Measurements from ENCODE around the gene SH3BP5.

SH3BP5 gene

DNA sequence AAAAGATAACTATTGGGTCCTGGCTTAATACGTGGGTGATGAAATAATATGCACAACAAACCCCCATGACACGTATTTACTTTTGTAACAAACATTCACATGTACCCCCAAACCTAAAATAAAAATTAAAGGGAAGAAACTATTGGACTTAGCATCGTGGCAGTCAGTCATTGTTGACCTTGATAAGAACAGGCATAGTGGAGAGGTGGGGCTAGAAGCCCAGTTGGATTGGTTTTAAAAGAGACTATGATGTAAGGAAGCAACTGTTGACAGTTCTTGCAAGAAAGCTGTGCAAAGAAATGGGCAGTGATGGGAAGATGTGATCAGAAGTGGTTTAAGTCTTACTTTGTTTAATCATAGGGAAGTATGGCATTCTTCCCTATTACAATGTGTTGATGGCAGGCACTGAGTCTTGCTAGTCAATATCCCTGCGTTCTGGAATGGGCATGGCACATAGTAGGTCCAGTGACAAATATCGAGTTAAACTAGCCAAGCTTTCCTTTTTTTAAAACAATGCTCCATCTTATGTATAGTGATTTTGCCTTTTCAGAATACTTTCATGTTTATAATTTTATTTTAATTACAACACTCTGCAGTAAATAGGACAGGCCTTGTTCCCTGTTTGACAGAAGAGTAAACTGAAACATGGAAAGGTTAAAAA is 88.4 kb downstream of the SH3BP5 start:
- DNase-seq = no peak

- DNase-seq = peak in 1 of 14 donors; percentile 19
Measured at GRCh38 chr3:15241341-15241740, 91.0 kb downstream of the SH3BP5 start.

GRCh38 chr3:15229262-15229661 is 103.1 kb downstream of the SH3BP5 start:
- DNase-seq = no peak

GRCh38 chr3:15228147-15228546 is 104.2 kb downstream of the SH3BP5 start:
- no peak for DNase-seq

GRCh38 chr3:15223685-15224572 is 108.5 kb downstream of the SH3BP5 start:
- DNase-seq = no peak

DNA sequence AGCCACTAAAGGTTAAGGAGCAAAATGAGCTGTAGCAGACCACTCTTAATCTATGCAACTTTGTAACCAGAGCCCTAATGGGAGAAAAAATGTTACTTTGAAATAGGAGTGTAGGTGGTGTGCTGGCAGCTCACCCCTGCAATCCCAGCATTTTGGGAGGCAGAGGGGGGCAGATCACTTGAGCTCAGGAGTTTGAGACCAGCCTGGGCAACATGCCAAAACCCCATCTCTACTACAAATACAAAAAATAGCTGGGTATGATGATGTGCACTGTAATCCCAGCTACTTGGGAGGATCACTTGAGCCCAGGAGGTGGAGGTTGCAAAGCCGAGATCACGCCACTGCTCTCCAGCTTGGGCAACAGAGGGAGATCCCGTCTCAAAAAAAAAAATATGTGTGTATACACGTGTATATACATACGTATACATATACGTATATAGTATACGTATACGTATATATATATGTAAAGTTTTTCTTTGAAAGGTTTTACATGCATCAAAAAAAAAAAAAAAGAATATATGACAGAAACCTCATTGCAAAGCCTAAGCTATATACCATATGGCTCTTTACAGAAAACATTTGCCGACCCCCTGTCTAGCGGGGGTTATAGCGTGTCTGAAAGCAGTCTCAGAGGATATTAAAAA is 110.7 kb downstream of the SH3BP5 start:
- no peak for DNase-seq

DNA sequence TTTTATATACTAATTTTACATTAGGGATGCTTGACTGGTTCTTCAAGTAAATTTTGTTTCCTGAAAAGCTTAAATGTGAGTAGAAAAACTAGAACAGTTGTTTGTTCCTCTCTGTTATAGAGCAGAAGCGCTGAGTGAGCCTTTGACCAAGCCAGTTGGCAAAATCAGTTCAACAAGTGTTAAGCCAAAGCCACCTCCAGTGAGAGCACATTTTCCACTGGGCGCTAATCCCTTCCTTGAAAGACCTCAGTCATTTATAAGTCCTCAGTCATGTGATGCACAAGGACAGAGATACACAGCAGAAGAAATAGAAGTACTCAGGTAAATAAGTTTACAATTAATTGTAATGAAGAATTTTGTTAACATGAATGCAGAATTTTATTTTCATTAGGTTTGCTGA is 111.7 kb downstream of the SH3BP5 start:
- no peak for DNase-seq

GRCh38 chr3:15220056-15220455 is 112.3 kb downstream of the SH3BP5 start:
- DNase-seq = no peak

DNA sequence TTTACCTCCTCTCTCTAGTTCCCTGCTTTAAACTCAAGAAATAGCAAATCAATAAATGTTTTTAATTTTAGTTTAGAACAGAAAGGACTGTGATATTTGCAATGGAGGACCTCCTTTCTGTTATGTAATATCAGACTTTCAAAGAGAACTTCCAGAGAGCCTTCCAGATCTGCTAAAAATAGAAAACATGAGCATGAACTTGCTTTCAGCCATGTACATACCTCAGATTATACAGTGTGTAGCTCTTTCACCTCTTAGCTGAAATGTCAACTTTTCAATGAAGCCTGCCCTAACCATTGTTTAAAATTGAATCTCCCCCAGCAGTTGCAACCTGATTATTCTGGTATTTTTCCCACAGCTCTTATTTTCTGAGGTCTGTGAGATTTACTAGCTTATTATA is 113.7 kb downstream of the SH3BP5 start:
- no peak for DNase-seq

DNA sequence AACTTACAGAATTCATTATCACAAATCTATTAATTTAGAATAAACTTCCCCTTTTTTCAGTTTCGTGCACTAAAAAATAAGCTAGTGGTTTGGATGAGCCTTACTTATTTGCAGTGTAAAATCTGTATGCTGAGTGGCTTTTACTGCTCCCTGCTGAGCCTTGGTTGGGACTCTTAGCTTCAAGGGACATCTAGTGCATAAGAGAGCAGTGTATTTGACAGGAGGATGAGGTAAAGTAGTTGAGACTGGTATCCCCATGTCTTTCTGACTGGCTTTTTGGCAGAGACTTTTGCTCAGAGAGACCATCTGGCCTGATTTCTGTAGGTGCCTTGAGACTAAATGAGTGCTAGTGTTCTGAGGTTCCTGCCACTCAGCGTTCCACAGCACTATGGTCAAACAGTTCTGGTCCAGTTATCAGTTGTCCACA is 114.5 kb downstream of the SH3BP5 start:
- peak in 1 of 14 donors; percentile 55 for DNase-seq

- DNase-seq = no peak
Measured at GRCh38 chr3:15217011-15217671, 115.2 kb downstream of the SH3BP5 start.

DNA sequence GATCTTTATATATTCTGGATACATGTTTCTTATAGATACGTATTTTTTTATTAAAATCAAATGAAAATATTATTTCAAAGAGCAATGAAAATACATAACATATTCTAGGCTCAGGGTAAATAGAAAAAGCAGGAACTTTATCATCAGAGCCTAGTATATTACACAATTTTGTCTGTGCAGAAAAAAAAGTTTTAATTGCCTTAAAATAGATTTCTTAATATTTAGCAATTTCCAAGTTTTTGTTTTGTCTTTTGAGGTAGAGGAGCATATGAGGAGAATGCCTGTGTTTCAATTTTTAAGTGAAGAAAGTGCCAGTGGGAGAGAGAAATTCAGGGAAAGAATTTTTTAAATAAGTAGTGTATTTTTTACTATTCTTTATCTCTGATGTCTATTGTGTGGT is 115.9 kb downstream of the SH3BP5 start:
- no peak for DNase-seq

- DNase-seq = no peak
Measured at GRCh38 chr3:15215996-15216395, 116.4 kb downstream of the SH3BP5 start.

DNA sequence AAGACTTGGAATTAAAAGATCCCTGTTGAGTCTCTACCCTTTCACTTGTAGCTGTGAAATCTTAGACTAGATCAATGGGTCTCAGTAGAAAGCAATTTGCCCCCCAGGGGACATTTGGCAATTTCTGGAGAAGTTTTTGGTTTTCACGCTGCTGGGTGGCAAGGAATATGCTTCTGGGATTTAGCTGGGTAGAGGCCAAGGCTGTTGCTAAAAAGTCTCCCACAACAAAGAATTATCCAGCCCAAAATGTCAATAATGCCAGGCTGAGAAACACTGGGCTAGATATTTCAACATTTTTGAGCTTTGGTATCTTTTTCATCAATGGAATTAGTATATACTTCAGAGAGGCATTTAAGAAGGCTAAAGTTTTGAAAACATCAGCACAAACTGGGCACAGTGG is 117.6 kb downstream of the SH3BP5 start:
- peak in 1 of 14 donors; percentile 4 for DNase-seq

DNA sequence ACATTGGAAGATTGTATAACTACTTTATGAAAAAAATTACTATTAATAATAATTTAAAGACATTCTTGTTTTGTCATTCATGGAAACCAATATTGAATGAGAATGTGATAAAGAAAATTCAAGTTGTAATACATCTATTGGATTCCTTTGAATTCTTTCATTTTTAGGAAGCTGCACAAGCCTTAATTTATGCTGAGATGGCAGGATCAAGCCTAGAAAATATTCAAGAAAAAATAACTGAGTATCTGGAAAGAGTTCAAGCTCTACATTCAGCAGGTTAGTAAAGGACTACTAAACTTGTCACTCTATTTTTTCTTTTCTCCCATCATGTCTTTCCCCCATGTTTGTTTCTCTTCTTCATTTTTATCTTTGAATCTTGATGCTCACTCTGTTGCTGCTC is 120.4 kb downstream of the SH3BP5 start:
- DNase-seq = no peak

- no peak for DNase-seq
Measured at GRCh38 chr3:15207836-15208504, 124.4 kb downstream of the SH3BP5 start.

DNA sequence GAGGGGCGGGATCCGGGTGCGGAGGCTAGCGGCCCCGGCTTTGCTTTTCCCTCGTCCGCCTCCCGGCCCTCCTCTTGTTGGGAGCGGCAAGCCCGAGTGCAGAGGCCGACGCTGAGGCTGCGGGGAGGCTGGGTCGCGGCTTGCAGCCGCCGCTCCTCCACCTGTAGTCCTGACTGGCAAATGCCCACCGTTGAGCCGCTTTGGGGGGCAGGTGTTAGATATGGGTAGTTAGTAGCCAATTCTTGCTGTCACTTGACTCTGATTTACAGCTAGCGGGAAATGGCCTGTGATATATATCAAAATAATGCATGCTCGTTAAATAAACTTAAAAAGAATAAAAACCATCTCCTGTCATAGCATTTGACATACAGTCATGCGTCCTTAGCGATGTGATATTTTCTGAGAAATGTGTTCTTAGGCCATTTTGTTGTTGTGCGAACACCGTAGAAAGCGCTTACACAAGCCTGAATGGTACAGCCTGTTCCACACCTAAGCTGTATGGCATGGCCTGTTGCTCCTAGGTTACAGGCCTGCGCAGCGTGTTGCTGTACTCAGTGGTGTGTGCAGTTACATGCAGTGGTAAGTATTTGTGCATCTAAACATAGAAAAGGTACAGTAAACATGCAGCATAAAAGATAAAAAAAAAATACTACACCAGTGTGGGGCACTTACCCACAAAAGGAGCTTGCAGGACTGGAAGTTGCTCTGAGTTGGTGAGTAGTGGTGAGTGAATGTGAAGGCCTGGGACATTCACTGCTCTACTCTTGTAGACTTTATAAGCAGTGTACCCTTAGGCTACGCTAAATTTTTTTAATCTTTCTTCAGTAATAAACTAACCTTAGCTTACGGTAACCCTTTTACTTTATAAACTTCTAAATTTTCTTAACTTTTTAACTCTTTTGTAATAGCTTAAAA is 125.5 kb downstream of the SH3BP5 start:
- DNase-seq = no peak

DNA sequence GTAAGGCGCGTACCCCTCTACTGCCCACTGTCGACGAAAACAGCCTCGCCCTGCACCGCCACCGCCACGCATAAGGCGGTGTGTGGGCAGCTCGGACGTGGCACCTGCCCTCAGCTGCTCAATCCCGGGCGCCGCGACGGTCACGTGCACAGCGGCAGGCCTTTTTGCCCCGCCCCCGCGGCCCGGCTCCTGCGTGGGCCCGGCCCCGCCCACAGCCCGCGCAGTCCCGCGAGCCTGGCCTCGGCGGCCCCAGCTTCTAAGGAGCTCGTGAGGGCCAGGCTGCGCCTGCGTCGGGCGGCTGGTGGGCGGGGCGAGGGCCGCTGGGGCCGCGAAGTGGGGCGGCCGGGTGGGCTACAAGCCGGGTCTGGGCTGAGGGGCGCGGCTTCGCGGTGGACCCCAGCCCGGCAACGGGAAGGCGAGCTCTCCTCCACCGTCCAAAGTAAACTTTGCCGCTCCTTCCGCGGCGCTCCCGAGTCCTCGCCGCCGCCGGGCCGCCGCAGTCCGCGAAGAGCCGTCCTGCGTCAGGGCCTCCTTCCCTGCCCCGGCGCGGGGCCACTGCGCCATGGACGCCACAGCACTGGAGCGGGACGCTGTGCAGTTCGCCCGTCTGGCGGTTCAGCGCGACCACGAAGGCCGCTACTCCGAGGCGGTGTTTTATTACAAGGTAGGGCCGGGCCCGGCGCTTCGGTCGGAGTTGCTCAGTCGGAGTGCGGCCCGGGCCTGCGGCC is 126.3 kb downstream of the SH3BP5 start, which contains the start of gene CAPN7:
Gene CAPN7 (plus strand): TSS at position 313 of the 728 bp plus-strand sequence. CDS start 250 bp downstream, at position 563.
- DNase-seq = no peak

DNA sequence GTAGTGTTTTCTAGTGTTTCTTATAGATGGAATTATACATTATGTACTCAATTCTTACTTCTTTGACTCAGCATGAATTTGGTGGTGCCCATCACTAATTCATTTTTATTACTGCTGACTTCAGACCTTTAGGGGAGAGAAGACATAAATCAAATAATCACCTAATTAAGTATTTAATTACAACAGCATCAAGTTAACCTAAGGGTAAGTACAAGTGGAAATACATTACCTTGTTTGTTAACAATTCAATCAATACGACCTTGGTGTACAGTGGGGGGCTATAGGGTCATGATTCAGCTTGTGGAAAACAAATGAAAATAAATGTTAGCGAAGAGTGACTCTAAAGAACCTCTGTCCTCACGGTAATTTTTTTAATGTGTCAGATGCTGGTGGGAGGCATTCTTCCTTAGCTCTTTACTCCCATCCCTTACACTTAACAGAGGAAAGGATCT is 126.9 kb downstream of the SH3BP5 start:
- no peak for DNase-seq
